ENCODE results near the gene DPP3.

DPP3 gene

DNA sequence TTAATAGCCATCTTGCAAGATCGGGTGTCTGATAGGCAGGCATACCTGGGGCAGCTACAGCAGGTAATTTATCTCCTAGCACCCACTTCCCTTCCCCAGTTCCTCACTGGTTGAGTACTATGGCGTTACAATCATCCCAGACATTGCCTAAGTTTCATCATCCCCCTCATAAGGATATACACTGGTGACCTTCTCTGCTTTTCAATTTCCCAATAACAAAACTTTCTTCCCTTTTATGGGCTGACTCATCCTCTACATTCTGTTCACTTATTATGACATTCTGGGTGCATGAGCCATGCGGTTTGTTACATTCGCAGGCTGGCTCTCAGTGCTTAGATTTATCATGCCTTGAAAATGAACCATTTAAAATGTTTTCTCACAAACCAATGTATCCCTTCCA lies 36.6 kb upstream of the DPP3 start:
- ChIA-PET CTCF (no interaction called here), POLR2A (no interaction called here)
- no peak for DNase-seq (ENCODE audit: extremely low spot score)
- TF ChIP-seq, protein P1, sequence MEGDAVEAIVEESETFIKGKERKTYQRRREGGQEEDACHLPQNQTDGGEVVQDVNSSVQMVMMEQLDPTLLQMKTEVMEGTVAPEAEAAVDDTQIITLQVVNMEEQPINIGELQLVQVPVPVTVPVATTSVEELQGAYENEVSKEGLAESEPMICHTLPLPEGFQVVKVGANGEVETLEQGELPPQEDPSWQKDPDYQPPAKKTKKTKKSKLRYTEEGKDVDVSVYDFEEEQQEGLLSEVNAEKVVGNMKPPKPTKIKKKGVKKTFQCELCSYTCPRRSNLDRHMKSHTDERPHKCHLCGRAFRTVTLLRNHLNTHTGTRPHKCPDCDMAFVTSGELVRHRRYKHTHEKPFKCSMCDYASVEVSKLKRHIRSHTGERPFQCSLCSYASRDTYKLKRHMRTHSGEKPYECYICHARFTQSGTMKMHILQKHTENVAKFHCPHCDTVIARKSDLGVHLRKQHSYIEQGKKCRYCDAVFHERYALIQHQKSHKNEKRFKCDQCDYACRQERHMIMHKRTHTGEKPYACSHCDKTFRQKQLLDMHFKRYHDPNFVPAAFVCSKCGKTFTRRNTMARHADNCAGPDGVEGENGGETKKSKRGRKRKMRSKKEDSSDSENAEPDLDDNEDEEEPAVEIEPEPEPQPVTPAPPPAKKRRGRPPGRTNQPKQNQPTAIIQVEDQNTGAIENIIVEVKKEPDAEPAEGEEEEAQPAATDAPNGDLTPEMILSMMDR (IDR thresholded peaks at IDR 0.05; ENCODE audit: control extremely low read depth, extremely low read depth, low read depth, missing control alignments) = no peak

DNA sequence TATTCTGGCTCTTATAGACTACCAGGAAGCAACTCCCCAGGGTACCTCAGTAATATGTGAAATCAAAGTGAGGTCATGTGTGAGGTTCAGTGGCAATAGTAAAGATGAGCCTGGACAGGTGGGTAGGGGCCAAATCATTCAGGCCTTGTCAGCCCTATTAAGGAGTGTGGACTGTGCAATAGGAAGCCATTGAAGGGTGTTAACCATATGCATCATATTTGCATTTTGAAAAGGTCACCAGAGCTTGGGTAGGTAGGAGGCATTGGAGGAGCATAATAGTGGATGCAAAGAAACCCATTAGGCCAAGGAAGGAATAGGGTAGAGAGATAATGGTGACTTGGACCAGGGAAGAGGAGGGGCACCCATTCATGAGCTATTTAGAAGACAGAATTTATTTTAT lies 33.2 kb upstream of the DPP3 start:
- TF ChIP-seq, protein P1 (IDR thresholded peaks at IDR 0.05; ENCODE audit: control extremely low read depth, extremely low read depth, low read depth, missing control alignments) = no peak
- no peak for DNase-seq (ENCODE audit: extremely low spot score)
- CTCF ChIA-PET = interaction anchor here (0.9 to 1.5 kb wide), 4 partner anchors 9 to 38 kb away, joined by 3 to 5 read pairs (median 4); partner anchors contain the start of genes DPP3 and MRPL11
- POLR2A ChIA-PET = no interaction called here

DNA sequence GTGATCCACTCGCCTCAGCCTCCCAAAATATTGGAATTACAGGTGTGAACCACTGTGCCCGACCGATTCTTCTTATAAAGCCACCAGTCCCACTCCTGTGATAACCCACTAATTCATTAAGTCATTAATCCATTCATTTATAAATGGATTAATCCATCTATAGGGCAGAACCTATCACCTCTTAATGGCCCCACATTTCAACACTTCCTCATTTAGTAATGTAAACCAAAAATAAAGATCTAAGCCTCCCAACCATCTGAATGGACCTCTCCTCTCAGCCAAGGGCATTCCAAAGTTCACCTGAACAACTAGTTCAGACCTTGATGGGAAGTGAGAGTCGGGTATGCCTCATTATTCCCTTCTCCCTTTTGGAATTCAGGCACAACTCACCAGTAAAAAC lies 31.7 kb upstream of the DPP3 start:
- POLR2A ChIA-PET = no interaction called here
- CTCF ChIA-PET = interaction anchor here (1.2 to 1.7 kb wide), 3 partner anchors 18 to 32 kb away, joined by 3 to 4 read pairs (median 3); partner anchors contain the start of genes DPP3 and PELI3
- no peak for DNase-seq (ENCODE audit: extremely low spot score)
- TF ChIP-seq, protein P1 (IDR thresholded peaks at IDR 0.05; ENCODE audit: control extremely low read depth, extremely low read depth, low read depth, missing control alignments) = no peak

DNA sequence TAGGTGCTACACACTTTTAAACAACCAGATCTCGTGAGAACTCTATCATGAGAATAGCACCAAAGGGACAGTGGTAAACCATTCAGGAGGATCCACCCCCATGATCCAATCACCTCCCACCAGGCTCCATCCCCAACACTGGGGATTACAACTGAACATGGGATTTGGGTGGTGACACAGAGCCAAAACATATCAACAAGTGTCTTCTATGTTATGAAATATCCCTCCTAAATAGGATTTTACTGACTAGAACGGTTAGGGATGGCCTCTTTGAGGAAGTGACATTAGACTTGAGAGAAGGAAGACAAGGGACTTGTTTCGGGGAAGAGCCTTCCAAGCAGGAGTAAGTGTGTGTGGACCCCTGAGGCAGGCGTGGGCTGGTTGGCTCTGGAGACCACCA lies 29.7 kb upstream of the DPP3 start:
- TF ChIP-seq, protein P1 (IDR thresholded peaks at IDR 0.05; ENCODE audit: control extremely low read depth, extremely low read depth, low read depth, missing control alignments) = no peak
- POLR2A ChIA-PET = no interaction called here
- CTCF ChIA-PET = no interaction called here
- no peak for DNase-seq (ENCODE audit: extremely low spot score)

DNA sequence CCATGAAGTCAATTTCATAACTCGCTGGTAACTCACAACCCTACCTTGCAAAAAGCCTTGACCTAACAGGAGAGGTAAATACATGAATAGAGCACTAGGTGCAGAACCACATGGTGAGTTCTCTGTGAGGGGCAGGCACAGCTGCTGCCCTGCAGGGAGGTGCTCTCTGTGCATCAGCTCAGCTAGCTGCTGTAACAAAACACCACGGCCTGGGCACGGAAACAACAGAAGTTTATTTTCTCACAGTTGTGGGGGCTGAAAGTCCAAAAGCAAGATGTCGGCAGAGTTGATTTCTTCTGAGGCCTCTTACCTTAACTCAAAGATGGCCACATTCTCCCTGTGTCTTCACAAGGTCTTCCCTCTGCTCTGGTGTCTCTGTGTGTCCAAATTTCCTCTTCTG lies 28.6 kb upstream of the DPP3 start:
- CTCF ChIA-PET = interaction anchor here (1.3 to 3.5 kb wide), 2 partner anchors 10 to 13 kb away, joined by 3 to 11 read pairs; partner anchors contain the start of gene MRPL11
- no peak for DNase-seq (ENCODE audit: extremely low spot score)
- POLR2A ChIA-PET = no interaction called here
- TF ChIP-seq, protein P1 (IDR thresholded peaks at IDR 0.05; ENCODE audit: control extremely low read depth, extremely low read depth, low read depth, missing control alignments) = no peak

DNA sequence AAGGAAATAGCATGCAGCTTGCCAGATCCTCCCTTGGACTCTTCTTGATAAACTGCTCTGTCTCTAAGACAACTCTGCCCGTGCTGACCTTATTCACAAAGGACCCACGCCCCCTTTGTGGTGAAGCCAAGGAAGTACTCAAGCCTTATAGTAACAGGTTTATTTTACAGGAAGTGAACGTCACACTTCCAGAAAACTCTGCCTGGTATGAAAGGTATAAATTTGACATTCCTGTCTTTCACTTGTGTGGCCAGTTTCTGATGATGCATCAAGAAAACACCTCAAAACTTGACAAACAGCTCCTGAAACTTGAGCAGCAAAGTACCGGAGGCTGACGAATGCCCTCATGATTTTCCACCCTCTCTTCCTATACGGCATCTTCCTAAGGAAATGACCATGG lies 26.0 kb upstream of the DPP3 start:
- DNase-seq (ENCODE audit: extremely low spot score) = no peak
- TF ChIP-seq, protein P1 (IDR thresholded peaks at IDR 0.05; ENCODE audit: control extremely low read depth, extremely low read depth, low read depth, missing control alignments) = no peak
- ChIA-PET CTCF (interaction anchor here (1.3 to 3.5 kb wide), 3 partner anchors 14 to 25 kb away, joined by 3 to 11 read pairs (median 11); partner anchors contain the start of genes DPP3 and MRPL11), POLR2A (no interaction called here)
